NCI-H1436 (cell line): ENCODE data around the gene MTX2.
"Not testable (repeated sequence)": the region's sequence is repeated elsewhere in the genome, so short reads cannot be mapped to it uniquely, and the experiment has no call there.

ENCODE experiments used
- DNase-seq: peaks from one replicate; lab custom pipeline; 2025; lab: John Stamatoyannopoulos, UW

The MTX2 gene

DNA sequence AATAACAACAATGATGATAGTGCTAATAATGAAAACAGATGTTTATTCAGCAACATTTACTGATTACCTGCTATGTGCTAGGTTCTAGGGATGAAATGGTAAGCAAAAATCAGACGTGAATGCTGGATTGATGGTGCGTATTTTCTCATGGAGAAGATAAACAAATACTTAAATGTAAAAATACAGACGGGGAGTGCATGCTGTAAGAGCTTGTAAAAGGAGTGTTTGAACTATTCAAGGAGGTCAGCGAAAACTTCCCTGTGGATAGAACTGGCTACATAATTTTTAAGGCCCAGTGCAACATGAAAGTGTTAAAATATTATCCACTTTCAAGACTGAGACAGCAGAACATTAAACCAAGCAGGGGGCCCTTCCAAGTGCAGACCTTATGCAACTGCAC, 22.1 kb downstream of the MTX2 start:
- no peak for DNase-seq

- DNase-seq, result no peak
Measured at GRCh38 chr2:176291809-176292283, 22.6 kb downstream of the MTX2 start.

GRCh38 chr2:176292608-176293007, 23.4 kb downstream of the MTX2 start:
- DNase-seq, result no peak

- DNase-seq, result no peak
Measured at GRCh38 chr2:176293334-176293733, 24.1 kb downstream of the MTX2 start.

- no peak for DNase-seq
Measured at GRCh38 chr2:176297067-176297466, 27.8 kb downstream of the MTX2 start.

- no peak for DNase-seq
Measured at GRCh38 chr2:176297737-176298136, 28.5 kb downstream of the MTX2 start.

DNA sequence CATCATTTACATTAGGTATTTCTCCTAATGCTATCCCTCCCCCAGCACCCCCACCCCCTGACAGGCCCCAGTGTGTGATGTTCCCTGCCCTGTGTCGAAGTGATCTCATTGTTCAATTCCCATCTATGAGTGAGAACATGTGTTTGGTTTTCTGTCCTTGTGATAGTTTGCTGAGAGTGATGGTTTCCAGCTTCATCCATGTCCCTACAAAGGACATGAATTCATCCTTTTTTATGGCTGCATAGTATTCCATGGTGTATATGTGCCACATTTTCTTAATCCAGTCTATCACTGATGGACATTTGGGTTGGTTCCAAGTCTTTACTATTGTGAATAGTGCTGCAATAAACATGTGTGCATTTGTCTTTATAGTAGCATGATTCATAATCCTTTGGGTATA, 36.8 kb downstream of the MTX2 start:
- DNase-seq, result not testable (repeated sequence)

GRCh38 chr2:176317199-176317598, 48.0 kb downstream of the MTX2 start:
- DNase-seq, result no peak

- no peak for DNase-seq
Measured at GRCh38 chr2:176317623-176318065, 48.4 kb downstream of the MTX2 start.

- DNase-seq, result no peak
Measured at GRCh38 chr2:176321916-176322315, 52.7 kb downstream of the MTX2 start.

- no peak for DNase-seq
Measured at GRCh38 chr2:176324862-176325261, 55.6 kb downstream of the MTX2 start.

DNA sequence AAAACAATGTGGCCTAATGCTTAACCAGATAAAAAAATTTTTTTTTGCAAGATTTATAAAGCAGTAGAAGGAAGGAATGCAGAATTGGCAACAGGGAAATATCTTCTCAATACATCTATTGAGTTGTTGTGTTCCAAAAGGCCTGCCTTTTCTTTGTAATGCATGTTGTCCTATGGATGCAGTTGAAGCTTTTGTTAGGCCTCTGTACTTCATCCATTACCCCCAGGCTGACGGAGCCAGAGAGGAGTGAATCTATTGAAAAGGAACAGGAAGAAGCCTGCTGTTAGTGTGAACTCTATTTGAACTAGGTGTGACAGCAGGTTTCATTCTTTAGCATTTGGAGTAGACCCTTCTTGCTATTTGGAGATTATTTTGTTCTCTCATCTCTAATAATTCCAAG, 56.5 kb downstream of the MTX2 start:
- no peak for DNase-seq

DNA sequence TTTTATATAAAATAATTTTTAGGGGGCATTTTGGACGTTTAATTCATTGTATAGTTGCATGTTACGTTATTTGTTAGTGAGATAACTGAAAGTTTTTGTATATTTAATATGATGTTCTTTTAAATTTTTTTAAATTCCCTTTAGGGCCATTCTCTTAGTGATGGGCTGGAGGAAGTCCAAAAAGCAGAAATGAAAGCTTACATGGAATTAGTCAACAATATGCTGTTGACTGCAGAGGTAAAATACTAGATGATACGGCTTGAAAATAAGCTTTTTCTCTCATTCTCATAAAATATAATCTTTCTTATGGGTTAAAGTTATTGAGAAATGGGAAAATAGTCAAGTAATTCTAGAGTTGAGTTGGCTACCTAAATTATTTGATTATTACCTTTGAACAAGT, 58.9 kb downstream of the MTX2 start:
- no peak for DNase-seq

- no peak for DNase-seq
Measured at GRCh38 chr2:176330612-176331011, 61.4 kb downstream of the MTX2 start.

GRCh38 chr2:176331646-176332045, 62.4 kb downstream of the MTX2 start:
- DNase-seq, result no peak

DNA sequence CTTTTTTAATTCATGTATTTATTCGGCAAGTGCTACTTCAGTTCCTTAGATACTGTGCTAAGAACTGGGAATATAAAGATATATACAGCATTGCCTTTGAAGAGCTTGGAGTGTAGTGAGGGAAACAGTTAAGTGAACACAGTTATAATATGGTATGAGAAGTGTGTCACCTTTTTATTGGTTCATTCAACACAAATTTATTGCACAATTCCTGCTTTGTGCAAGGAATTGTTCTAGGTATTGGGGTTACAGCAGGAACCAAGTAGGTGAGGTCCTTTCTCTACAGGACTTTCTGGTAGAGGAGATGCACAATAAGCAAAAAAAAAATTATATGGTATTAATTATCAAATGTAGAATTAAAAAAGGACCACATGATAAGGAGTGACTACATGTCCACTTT, 65.5 kb downstream of the MTX2 start:
- DNase-seq, result no peak

- DNase-seq, result no peak
Measured at GRCh38 chr2:176338395-176338794, 69.2 kb downstream of the MTX2 start.

GRCh38 chr2:176339208-176339607, 70.0 kb downstream of the MTX2 start:
- DNase-seq, result no peak

GRCh38 chr2:176356251-176356650, 87.0 kb downstream of the MTX2 start:
- DNase-seq, result no peak

GRCh38 chr2:176364273-176364977, 95.2 kb downstream of the MTX2 start:
- DNase-seq, result no peak

- DNase-seq, result no peak
Measured at GRCh38 chr2:176368349-176368748, 99.1 kb downstream of the MTX2 start.

GRCh38 chr2:176370467-176371171, 101.4 kb downstream of the MTX2 start:
- no peak for DNase-seq

DNA sequence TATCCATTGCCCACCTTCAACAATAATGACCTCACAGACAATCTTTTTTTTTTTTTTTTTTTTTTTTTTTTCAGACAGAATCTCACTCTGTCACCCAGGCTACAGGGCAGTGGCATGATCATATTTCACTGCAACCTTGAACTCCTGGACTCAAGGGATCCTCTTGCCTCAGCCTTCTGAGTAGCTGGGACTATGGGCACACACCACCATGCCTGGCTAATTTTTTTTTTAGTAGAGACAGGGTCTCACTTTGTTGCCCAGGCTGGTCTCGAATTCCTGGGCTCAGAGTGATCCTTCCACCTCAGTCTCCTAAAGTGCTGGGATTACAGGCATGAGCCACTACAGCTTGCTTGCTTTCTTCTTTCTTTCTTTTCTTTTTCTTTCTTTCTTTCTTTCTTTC, 103.9 kb downstream of the MTX2 start:
- DNase-seq, result not testable (repeated sequence)

GRCh38 chr2:176378323-176378722, 109.1 kb downstream of the MTX2 start:
- DNase-seq, result no peak
